ENCODE measurements around the gene RNASE12. TPM values are rescaled to one million over a fixed set of nuclear protein-coding genes. Genes with fewer than 3 reads are reported as not detected.

RNASE12 gene, protein sequence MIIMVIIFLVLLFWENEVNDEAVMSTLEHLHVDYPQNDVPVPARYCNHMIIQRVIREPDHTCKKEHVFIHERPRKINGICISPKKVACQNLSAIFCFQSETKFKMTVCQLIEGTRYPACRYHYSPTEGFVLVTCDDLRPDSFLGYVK
- total RNA-seq (not detected), polyA plus RNA-seq (ENCODE audit: insufficient read depth, low read depth, low replicate concordance) (not detected)
- long read RNA-seq, donor 1: 0 reads
- long read RNA-seq, donor 2: 0 reads
- long read RNA-seq, donor 3: 0 reads
- long read RNA-seq, donor 4: 0 reads
- long read RNA-seq, donor 5: 0 reads
- long read RNA-seq, donor 6: 0 reads
- long read RNA-seq, donor 7: 0 reads
- long read RNA-seq, donor 8: 0 reads
- long read RNA-seq, donor 9: 0 reads
- long read RNA-seq, donor 10: 0 reads

DNA sequence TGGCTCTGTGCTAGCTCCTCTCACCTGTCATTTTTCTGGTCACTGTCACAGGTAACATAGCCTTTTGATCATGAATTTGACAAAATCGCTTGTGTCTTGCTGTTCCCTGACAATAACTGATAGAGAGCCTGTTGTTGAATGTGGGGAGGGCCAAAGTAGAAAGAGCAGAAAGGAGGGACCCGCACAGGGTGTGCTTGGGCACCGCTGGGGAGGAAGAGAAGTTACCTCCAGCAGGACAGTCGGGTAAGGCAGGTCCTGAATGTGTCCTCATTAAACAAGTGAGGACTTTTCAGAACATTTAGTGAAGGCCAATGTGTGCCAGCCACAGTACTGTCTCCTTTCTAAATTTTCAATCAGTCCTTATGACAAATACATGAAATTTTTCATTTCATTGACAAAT, at the start of gene RNASE12:
RNASE12 (minus strand) TSS at position 142 of the 400 bp plus-strand sequence. CDS start 653 bp downstream, outside the sequence.
- Histone ChIP-seq H3K27me3 (ENCODE audit: control insufficient read depth, insufficient read depth, low read length) (no peaks in the 10 kb centered on the region), H3K9me3 (ENCODE audit: control insufficient read depth in 2 of 3, insufficient read depth in 1 of 3, low read length in 3 of 3) (no peaks in the 10 kb centered on the region), H3K4me3 (ENCODE audit: low read length in 3 of 3) (no peak within 1 kb of the TSS), H3K27ac (ENCODE audit: low read depth in 2 of 2, low read length in 2 of 2) (no peak within 1 kb of the TSS), H3K4me1 (ENCODE audit: control insufficient read depth in 2 of 3, insufficient read depth in 2 of 3, low read depth in 1 of 3, low read length in 3 of 3) (no peaks in the 10 kb centered on the region), H3K36me3 (ENCODE audit: control insufficient read depth in 2 of 3, insufficient read depth in 3 of 3, low read length in 3 of 3) (no peaks in the 10 kb centered on the region), H3K9ac (ENCODE audit: low read length in 3 of 3) (no peak within 1 kb of the TSS)
- TF ChIP-seq, protein P1, sequence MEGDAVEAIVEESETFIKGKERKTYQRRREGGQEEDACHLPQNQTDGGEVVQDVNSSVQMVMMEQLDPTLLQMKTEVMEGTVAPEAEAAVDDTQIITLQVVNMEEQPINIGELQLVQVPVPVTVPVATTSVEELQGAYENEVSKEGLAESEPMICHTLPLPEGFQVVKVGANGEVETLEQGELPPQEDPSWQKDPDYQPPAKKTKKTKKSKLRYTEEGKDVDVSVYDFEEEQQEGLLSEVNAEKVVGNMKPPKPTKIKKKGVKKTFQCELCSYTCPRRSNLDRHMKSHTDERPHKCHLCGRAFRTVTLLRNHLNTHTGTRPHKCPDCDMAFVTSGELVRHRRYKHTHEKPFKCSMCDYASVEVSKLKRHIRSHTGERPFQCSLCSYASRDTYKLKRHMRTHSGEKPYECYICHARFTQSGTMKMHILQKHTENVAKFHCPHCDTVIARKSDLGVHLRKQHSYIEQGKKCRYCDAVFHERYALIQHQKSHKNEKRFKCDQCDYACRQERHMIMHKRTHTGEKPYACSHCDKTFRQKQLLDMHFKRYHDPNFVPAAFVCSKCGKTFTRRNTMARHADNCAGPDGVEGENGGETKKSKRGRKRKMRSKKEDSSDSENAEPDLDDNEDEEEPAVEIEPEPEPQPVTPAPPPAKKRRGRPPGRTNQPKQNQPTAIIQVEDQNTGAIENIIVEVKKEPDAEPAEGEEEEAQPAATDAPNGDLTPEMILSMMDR (IDR thresholded peaks at IDR 0.05; ENCODE audit: borderline replicate concordance, extremely low read depth, insufficient read depth): no peak
- no peak for DNase-seq
- FAIRE-seq: no peak
- intact Hi-C loops (cut with DNase I): no loop called here

DNA sequence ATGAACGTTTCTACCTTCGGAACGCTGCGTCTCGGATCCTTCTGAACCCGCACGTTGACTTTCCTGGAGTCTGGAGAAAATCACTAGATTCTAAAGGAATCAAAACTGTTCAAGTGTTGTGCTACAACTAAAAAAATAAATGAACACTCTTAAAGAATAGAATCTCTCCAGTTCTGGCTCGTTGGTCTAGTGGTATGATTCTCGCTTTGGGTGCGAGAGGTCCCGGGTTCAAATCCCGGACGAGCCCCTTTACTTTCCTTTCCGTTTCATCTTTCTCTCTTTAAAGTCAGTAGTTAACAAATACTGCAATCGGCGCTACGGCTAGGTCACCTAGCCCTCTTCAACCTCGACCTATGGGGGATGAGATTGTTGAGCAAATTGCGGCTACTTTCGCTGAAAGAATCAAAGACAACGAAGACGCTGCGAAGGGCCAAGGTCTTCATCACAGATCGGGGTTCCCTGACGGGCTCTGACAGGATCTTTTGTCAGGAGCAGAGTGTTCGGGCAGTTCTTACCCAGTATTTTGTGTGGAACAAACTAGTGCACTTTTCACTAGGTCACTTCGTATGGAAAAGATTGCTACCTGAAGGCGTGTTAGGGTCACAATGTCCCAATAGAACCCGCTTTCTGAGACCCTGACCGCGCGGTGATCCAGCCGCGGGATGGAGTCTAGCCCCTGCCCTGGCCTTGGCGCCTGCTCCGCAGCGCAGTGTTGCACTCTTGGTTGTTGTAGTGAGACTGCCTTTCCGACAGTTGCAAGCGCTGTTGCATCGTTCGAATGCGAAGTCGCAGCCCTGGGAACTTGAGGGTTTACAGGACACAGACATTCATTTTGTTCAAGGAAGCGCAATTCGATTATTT, 41.9 kb upstream of the RNASE12 start:
- no peak overlapping the region for H3K9ac ChIP-seq (ENCODE audit: low read length in 3 of 3)
- DNase-seq (peak; percentile 58 to 85 (median 69)), FAIRE-seq (no peak)
- no peaks in the 10 kb centered on the region for H3K36me3 ChIP-seq (ENCODE audit: control insufficient read depth in 2 of 3, insufficient read depth in 3 of 3, low read length in 3 of 3)
- H3K27ac ChIP-seq (ENCODE audit: low read depth in 2 of 2, low read length in 2 of 2): no peak overlapping the region
- TF ChIP-seq, protein P1 (IDR thresholded peaks at IDR 0.05; ENCODE audit: borderline replicate concordance, extremely low read depth, insufficient read depth): no peak
- no peaks in the 10 kb centered on the region for H3K9me3 ChIP-seq (ENCODE audit: control insufficient read depth in 2 of 3, insufficient read depth in 1 of 3, low read length in 3 of 3)
- peaks cover 0 to 11% (median 2%) of the 10 kb centered on the region in 3 donors for H3K4me1 ChIP-seq (ENCODE audit: control insufficient read depth in 2 of 3, insufficient read depth in 2 of 3, low read depth in 1 of 3, low read length in 3 of 3)
- peak overlapping the region in 2 of 3 donors; percentile 23 to 56 for H3K4me3 ChIP-seq (ENCODE audit: low read length in 3 of 3)
- peaks cover 45% of the 10 kb centered on the region for H3K27me3 ChIP-seq (ENCODE audit: control insufficient read depth, insufficient read depth, low read length)
- intact Hi-C loops (cut with DNase I): no loop called here

GRCh38 chr14:20632448-20632830, 41.3 kb upstream of the RNASE12 start:
- TF ChIP-seq, protein P1 (IDR thresholded peaks at IDR 0.05; ENCODE audit: borderline replicate concordance, extremely low read depth, insufficient read depth): no peak
- intact Hi-C loops (cut with DNase I): no loop called here
- Histone ChIP-seq H3K27me3 (ENCODE audit: control insufficient read depth, insufficient read depth, low read length) (peaks cover 51% of the 10 kb centered on the region), H3K4me3 (ENCODE audit: low read length in 3 of 3) (peak overlapping the region in 2 of 3 donors; percentile 23 to 56), H3K4me1 (ENCODE audit: control insufficient read depth in 2 of 3, insufficient read depth in 2 of 3, low read depth in 1 of 3, low read length in 3 of 3) (peaks cover 0 to 11% (median 2%) of the 10 kb centered on the region in 3 donors), H3K9me3 (ENCODE audit: control insufficient read depth in 2 of 3, insufficient read depth in 1 of 3, low read length in 3 of 3) (no peaks in the 10 kb centered on the region), H3K27ac (ENCODE audit: low read depth in 2 of 2, low read length in 2 of 2) (no peak overlapping the region), H3K9ac (ENCODE audit: low read length in 3 of 3) (no peak overlapping the region), H3K36me3 (ENCODE audit: control insufficient read depth in 2 of 3, insufficient read depth in 3 of 3, low read length in 3 of 3) (no peaks in the 10 kb centered on the region)
- FAIRE-seq (no peak), DNase-seq (no peak)

Measured in kidney (tissue), 22 donors.